ENCODE measurements around the gene RAPGEFL1. TPM values are rescaled to one million over a fixed set of nuclear protein-coding genes. Genes with fewer than 3 reads are reported as not detected.

RAPGEFL1 gene
- total and polyA plus RNA-seq, 10 of the 15 experiments (the other 5 are each of a cell fraction or from before 2014, with no cell fraction given), result 0.13 to 3.2 (median 1.5) TPM

DNA sequence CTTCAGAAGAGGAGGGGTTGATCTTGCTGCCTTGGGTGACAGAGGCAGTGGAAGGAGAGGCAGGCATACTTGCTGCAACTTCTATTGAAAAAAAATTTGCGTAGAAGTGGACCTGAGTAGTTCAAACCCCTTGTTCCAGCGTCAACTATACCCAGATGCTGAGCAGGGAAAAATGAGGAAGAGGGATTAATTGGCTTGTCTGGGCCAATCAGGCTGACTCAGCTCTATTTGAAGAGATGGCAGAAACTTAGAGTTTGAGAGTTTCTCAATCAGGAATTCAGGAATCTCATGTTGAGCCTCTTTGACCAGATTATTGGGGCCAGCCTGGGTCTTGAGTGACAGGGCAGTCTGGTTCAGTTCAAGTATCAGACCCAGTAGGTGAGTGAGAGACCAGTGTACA lies 19.3 kb upstream of the RAPGEFL1 start:
- SMC1A ChIA-PET (ENCODE audit: uncharacterized antibody, unreplicated experiment), result interaction anchor here (1.0 to 3.3 kb wide), 4 partner anchors 8 to 46 kb away, joined by 3 to 16 read pairs (median 5); no protein-coding TSS in a partner anchor
- H3K4me3 ChIP-seq, result no peak overlapping the region
- WGBS (ENCODE audit: insufficient coverage, insufficient replicate concordance, low lambda C conversion rate, missing lambda C conversion rate), result 93% methylated on average over 2 of the region's 2 CpGs
- 0 out of 2 replicates have a peak overlapping the region, but pooled peaks have one; percentile 19 for H3K27ac ChIP-seq (ENCODE audit: control insufficient read depth, insufficient read depth)
- H2AFZ ChIP-seq (ENCODE audit: control insufficient read depth, low read depth, low read length), result no peak overlapping the region
- no peak overlapping the region for H3K4me2 ChIP-seq (ENCODE audit: control insufficient read depth, insufficient read depth)
- no peak for FAIRE-seq
- no peak for DNase-seq (ENCODE audit: low read depth, low spot score)
- POLR2A ChIA-PET, result interaction anchor here (1.2 kb wide), 1 partner anchor 44 kb away, joined by 4 read pairs; no protein-coding TSS in a partner anchor
- H3K9me3 ChIP-seq (replicated peaks; ENCODE audit: control insufficient read depth, insufficient read depth, low read length), result no peaks in the 10 kb centered on the region
- no peak for ATAC-seq
- in situ Hi-C loops (cut with MboI), result no loop called here
- intact Hi-C loops (cut with micrococcal nuclease; ENCODE audit: unreplicated experiment), result no loop called here
- no peak overlapping the region for H3K9ac ChIP-seq (ENCODE audit: control insufficient read depth, insufficient read depth, low read length)
- peaks cover 7 to 16% of the 10 kb centered on the region in 2 experiments for H3K36me3 ChIP-seq (ENCODE audit: control insufficient read depth in 2 of 2, insufficient read depth in 2 of 2, low read length in 1 of 2)
- peak; percentile 29; the same call in 1 of the 2 replicates for TF ChIP-seq PKNOX1 (IDR thresholded peaks at IDR 0.05)
- no peak for TF ChIP-seq RB1 (IDR thresholded peaks at IDR 0.05; ENCODE audit: borderline replicate concordance)
- no peak for TF ChIP-seq IRF5 (IDR thresholded peaks at IDR 0.05; ENCODE audit: borderline replicate concordance)
- TF ChIP-seq, protein P1, sequence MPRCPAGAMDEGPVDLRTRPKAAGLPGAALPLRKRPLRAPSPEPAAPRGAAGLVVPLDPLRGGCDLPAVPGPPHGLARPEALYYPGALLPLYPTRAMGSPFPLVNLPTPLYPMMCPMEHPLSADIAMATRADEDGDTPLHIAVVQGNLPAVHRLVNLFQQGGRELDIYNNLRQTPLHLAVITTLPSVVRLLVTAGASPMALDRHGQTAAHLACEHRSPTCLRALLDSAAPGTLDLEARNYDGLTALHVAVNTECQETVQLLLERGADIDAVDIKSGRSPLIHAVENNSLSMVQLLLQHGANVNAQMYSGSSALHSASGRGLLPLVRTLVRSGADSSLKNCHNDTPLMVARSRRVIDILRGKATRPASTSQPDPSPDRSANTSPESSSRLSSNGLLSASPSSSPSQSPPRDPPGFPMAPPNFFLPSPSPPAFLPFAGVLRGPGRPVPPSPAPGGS (IDR thresholded peaks at IDR 0.05; ENCODE audit: borderline replicate concordance, insufficient read depth, low read depth, low read length, poor library complexity, severe bottlenecking), result no peak
- no peak for TF ChIP-seq KAT2A (conservative IDR thresholded peaks at IDR 0.05; ENCODE audit: control insufficient read depth, low read depth, low read length)
- TF ChIP-seq, protein P2, sequence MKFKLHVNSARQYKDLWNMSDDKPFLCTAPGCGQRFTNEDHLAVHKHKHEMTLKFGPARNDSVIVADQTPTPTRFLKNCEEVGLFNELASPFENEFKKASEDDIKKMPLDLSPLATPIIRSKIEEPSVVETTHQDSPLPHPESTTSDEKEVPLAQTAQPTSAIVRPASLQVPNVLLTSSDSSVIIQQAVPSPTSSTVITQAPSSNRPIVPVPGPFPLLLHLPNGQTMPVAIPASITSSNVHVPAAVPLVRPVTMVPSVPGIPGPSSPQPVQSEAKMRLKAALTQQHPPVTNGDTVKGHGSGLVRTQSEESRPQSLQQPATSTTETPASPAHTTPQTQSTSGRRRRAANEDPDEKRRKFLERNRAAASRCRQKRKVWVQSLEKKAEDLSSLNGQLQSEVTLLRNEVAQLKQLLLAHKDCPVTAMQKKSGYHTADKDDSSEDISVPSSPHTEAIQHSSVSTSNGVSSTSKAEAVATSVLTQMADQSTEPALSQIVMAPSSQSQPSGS (IDR thresholded peaks at IDR 0.05; ENCODE audit: low read length), result no peak
- peak; percentile 31; the same call in 1 of the 2 replicates for TF ChIP-seq SPI1 (IDR thresholded peaks at IDR 0.05; ENCODE audit: borderline replicate concordance, insufficient read depth, low read depth, low read length)
- no peak for TF ChIP-seq YY1 (IDR thresholded peaks at IDR 0.05; ENCODE audit: low read depth, low read length)
- no peak for TF ChIP-seq NFYB (IDR thresholded peaks at IDR 0.05; ENCODE audit: insufficient read depth, low read depth, low read length)
- TF ChIP-seq CBX3 (IDR thresholded peaks at IDR 0.05; ENCODE audit: borderline replicate concordance, low read depth), result no peak
- no peaks in the 10 kb centered on the region for H4K20me1 ChIP-seq (ENCODE audit: control insufficient read depth, insufficient read depth)
- peaks cover 21% of the 10 kb centered on the region for H3K79me2 ChIP-seq (ENCODE audit: control insufficient read depth, insufficient read depth, low read length)
- RAD21 ChIA-PET (ENCODE audit: unreplicated experiment), result interaction anchor here (0.6 to 1.7 kb wide), 3 partner anchors 9 to 45 kb away, joined by 3 to 8 read pairs (median 4); no protein-coding TSS in a partner anchor
- peaks cover 12% of the 10 kb centered on the region for H3K4me1 ChIP-seq (ENCODE audit: control insufficient read depth, insufficient read depth, low read length)
- no peaks in the 10 kb centered on the region for H3K27me3 ChIP-seq (replicated peaks in 1 of 2; ENCODE audit: control insufficient read depth in 2 of 2, insufficient read depth in 2 of 2, low read length in 1 of 2)
- no TSS peak for BruUV-seq (replicated peaks)
- CTCF ChIA-PET, result interaction anchor here (1.7 to 2.7 kb wide), 3 partner anchors 10 to 45 kb away, joined by 3 to 17 read pairs (median 7); no protein-coding TSS in a partner anchor
